SK-N-MC (cell line): ENCODE data around the gene TTBK2.

Experiments
- EZH2 ChIP-seq: fragments of 200-600 bp; sonication (generic); IDR thresholded peaks from one replicate; pipeline ENCODE4 v1.6.1; 2017; ENCODE audit warnings: antibody characterized with exemption
- POLR2AphosphoS5 ChIP-seq: IDR thresholded peaks from 2 replicates; pipeline ENCODE4 v1.6.1; 2012; ENCODE audit warnings: mild to moderate bottlenecking, low read depth, low read length, borderline replicate concordance

GRCh38 chr15:42694398-42694797 lies 226.2 kb downstream of the TTBK2 start:
- no peak for TF ChIP-seq POLR2AphosphoS5
- no peak for TF ChIP-seq EZH2
